Left renal cortex interstitium (tissue), 4 donors: ENCODE data around the gene CBLB. TPM values are rescaled to one million over a fixed set of nuclear protein-coding genes. Genes with fewer than 3 reads are reported as not detected.

ENCODE experiments used
- DNase-seq, 4 donors: peaks; one replicate each; pipeline ENCODE4 v3.0.0-alpha.2; 2013; ENCODE audit warnings: low read depth in 4 of 4, low spot score in 2 of 4, missing footprints in 1 of 4
- polyA plus RNA-seq, 4 donors: library from polyadenylated mRNA; unstranded; fragments of 120-200 nt; gene quantifications; one replicate each; pipeline ENCODE4 v1.2.1, GENCODE V29; 2013; ENCODE audit not compliant: insufficient read length in 4 of 4

The CBLB gene
- polyA plus RNA-seq, 4 donors, result 35.4 to 63.1 (median 46.9) TPM

DNA sequence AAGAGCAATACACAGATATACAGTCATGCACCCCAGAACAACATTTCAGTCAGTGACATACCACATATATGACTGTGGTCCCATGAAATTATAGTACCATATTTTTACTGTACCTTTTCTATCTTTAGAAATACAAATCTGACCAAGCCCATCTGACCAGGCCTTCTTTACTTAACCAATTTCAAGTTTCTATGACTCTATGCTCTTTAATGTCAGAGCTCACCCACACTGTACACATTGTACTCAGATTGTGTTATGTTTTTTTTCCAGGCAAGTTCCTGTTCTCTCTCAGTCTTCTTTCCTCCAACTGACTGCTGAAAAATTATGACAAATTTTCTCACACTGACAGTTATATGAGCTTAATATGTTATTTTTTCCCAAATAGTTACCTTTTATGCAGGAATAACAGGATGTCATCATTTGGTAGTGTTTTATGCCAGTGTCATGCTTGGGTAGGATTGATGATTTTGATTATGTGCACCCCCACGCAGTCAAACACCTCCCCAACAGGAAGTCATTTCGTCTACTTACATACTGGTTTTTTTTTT, 8.0 kb upstream of the CBLB start:
- no peak for DNase-seq

- DNase-seq, result no peak
Observed at GRCh38 chr3:105869861-105870755, 1.3 kb upstream of the CBLB start.

- DNase-seq, result no peak
Observed at GRCh38 chr3:105869531-105869833, 670 bp upstream of the CBLB start.

DNA sequence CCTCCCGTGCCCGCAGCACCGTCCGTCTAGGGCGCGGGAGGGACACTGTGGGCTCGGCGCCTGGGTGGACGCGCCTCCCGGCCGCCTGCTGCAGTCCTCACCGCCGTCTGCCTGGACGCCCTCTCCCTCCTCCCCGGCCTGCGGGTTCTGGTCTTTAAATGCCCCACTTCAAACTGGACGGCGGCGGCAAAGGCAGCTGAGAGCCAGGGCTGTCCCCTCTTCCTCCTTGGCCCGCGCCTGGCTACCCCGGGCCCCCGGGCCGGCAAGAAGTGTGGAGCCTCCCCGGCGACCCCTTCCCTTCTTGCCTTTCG, 426 bp downstream of the CBLB start:
- peak in 1 of 4 donors; percentile 58 for DNase-seq

DNA sequence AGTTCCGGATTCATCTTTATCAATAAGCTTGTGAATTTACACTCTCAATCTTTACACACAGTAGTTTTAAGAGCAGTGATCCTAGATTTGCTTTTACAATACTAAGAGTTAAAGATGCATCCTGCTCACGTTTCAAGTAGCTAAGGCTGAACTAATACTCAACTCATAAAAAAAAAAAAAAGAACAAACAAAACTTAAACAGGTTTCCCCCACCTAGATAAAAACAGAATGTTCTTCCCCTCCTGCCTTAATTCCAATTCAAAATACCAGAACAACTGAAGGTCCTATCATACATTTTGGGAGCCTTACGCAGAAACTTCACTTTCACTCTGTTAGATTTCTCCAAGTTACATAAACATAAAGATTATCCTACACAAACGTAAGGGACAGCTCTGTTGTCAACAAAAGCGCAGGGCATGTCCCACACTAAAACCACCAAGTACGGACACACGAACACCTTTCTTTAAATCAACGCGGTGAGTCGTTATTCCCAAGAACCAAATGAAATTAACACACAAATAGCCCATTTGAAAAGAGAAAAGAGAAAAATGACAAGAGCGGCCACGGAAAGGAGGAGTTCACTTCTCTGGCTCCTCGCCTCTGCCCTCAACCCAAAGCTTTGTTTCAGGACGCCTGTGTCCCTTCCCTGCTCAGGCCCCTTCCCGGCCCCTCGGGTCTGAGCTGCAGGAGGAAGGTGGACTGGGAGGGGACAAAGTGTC, 941 bp downstream of the CBLB start:
- DNase-seq, result peak in 2 of 4 donors; percentile 60 to 79

- no peak for DNase-seq
Observed at GRCh38 chr3:105866656-105867653, 1.9 kb downstream of the CBLB start.

DNA sequence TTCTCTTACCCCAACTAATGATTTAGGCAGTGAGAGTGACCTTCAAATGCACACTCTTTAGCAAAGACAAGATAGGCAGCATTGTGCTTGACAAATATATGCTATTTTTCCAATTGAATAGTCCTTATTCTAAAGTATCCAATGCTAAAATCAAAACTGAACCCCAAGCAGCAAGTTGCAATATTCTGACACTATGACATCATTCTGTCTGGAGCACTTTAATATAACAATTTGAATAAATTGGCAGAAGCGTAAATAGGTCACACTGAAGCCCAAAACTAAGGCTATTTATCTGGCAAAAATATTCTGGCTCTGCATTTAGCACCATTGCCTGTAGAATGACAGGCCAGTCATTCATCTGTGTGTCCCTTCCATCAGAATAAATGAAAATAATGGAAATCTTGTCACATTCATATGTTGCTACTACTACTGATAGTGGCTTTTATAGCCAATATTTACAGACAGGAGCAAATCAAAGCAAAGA, 2.9 kb downstream of the CBLB start:
- no peak for DNase-seq

- no peak for DNase-seq
Observed at GRCh38 chr3:105865016-105865623, 3.7 kb downstream of the CBLB start.

- no peak for DNase-seq
Observed at GRCh38 chr3:105864212-105864611, 4.6 kb downstream of the CBLB start.

DNA sequence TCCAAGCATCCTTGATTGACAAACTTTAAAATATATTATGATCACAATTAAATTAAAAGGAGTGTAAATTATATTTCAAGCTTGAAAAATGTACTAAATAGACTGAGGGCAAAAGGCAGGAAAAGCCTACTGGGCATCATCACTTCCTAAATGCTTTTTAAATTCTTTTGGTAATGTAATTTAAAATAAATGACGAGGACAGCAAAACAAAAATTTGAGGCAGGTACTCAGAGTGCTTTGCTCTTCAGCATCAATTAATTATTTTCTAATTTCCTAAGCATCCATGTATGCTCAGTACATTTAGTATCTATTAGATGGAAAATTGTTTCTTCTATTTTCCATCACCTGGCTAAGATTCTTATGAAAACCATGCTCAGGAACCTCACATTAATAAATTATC, 5.2 kb downstream of the CBLB start:
- DNase-seq, result no peak

DNA sequence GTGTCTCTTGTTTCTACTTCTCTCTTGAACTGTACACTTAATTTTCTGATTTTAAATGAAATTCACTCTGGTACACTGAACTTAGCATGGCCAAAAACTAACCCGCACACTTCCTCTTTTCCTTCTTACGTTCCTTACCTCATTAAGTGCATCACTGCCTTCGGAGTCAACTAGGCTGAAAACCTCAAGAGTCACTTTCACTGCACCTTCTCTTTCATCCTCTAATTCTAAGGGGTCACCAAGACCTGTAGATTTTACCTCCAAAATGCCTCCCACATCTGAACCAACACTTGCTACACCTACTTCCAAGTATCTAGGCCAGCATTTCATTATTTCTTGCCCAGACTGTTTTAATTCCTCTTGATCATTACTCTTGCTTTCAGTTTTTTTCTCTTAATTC, 6.6 kb downstream of the CBLB start:
- no peak for DNase-seq

GRCh38 chr3:105860641-105861040, 8.2 kb downstream of the CBLB start:
- no peak for DNase-seq

DNA sequence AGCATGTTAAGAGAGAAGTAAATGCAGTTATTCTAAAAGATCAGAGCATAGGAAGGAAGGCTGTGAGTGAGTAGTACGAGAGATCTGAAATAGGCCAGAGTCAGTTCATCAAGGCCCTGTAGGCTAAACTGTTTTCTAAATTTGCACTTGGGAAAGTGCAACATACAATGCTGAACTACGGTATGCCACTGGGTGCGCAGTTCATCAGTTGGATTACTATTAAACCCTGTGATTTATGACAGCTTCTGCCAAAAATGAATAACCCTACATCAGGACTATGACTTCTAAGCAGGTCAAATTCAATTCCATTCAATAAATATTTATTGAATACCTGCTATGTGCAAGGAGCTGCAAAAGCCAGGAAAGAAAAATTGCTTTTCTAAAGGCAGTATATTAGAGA, 10.8 kb downstream of the CBLB start:
- no peak for DNase-seq

GRCh38 chr3:105857601-105858000, 11.2 kb downstream of the CBLB start:
- DNase-seq, result no peak

- DNase-seq, result no peak
Observed at GRCh38 chr3:105856605-105857004, 12.2 kb downstream of the CBLB start.

GRCh38 chr3:105853801-105854432, 14.9 kb downstream of the CBLB start:
- DNase-seq, result no peak

DNA sequence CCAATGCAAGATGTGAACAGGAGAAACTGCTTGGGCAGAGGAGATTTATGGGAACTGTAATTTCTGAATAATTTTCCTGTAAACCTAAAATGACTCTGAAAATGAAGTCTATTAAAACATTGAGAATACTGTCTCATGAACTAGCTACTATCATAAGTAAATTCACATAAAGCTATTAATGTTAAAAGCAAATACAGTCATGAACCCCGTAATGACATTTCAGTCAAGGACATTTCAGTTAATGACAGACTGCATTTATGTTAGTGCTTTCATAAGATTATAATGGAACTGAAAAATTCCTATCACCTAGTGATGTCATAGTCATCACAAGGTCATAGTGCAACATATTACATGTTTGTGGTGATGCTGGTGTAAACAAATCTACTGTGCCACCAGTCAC, 17.2 kb downstream of the CBLB start:
- no peak for DNase-seq

GRCh38 chr3:105851176-105851575, 17.6 kb downstream of the CBLB start:
- DNase-seq, result no peak

DNA sequence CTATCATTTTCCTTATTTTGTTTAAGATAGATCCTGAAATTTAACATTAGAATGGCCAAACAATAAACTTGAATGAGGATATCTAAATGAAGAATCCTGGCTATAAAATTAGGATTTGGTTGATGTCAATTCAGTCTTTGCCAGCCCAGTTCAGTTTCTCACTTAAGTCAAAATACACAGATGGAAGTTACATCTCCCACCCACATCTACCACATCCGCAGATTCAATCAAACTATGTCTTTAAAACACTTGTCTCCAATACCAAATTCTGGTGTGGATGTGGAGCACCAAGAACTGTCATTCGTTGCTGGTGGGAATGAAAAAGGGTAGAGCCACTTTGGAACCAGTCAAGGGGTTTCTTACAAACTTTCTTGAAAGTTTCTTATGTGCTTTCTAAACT, 18.2 kb downstream of the CBLB start:
- DNase-seq, result no peak

DNA sequence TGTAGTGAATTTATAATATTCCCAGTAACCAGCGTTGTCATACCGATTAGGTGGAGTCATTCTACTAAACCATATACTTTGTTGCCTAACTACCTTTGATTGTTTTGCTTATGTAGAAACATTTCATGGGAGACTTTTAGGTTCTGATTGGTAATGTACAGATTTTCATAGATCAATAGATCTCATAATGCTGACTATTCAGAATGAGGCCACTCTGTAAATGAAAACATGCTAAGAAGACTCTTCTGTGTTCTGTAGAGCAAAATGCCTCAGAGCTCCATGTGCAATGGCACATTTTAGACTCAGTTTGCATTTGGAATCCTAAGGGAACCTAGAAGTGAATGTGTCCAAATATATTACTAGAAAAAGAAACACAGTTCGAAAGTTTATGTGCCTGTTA, 20.0 kb downstream of the CBLB start:
- DNase-seq, result no peak
